DMS 273 (cell line): Measurements from ENCODE around the gene CRB2.
"Not testable (repeated sequence)": the region's sequence is repeated elsewhere in the genome, so short reads cannot be mapped to it uniquely, and the experiment has no call there.

Experiments
- DNase-seq: peaks from one replicate; lab custom pipeline; 2025; ENCODE audit not compliant: unreplicated experiment; lab: John Stamatoyannopoulos, UW

CRB2 gene

DNA sequence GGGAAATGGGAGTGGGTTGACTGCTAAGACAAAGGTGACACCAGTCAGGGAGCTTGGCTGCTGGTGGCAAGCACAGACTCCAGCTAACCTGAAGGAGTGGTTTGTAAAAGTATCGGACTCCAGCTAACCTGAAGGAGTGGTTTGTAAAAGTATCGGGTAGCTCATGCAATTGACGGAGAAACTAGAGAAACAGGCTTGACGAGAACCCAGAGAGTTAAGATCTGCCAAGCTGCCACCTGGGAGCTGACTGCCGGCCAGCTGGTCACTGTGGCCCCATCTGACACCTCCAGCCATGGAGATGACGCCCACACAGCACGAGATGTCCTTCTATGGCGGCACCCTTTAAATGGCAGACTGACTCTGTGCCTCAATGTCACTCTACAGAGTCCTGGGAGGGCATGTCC is 28.3 kb upstream of the CRB2 start:
- DNase-seq, result no peak

DNA sequence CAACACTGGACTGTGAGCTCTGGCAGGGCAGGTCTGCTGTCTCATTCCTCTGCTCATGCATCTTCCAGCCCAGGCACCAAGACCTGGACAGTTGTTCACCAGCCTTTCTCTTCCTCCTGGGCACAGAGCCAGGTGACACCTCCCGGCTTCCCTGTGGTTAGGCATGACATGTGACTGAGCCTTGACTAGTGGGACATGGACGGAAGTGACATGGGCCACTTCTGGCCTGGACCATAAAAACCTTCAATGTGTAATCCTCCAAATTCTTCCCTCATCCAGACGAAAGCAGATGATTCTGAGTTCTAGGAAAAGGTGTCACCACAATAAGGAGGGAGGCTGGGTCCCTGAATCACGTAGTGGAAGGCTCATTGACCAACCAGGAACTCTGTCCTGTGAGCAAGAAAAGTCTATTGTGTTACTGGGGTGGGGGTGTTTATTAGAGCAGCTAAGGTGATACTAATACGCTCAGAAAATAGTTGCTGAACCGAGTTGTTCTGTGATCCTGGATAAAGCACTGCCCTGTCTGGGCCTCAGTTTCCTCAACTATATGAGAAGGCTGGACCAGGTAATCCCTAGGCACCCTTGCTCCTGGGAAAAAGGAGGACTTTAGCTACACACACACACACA is 26.6 kb upstream of the CRB2 start:
- DNase-seq, result no peak

DNA sequence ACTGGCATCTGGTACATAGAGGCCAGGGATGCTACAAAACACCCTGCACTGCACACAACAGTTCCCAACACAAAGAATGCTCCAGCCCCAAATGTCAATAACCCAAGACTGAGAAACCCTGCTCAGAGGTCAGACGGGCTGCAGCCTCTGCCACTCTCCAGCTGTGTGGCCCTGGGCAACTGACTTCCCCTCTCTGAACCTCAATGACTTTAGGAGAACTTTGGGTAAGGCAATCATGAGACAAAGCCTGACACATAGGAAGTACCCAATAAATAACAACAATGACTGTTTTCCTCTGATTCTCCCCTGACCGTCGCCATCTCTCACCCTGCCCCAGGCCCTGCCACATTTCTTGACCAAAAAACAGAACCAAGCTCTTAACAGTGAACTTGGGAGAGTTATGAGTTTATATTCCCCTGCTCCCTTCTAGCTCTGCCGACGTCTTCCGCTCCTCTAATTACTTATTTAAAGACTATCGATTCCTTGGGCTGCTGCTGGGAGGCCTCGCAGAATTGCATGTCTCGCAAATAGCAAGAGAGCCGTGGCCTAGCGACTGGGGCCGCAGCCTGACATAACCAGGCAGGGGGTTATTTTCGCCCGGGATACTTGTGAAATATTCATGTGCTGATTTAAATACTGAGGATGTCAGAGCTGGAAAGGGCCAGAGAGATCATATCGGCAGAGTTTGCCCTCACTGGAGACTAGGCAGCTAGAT is 24.5 kb upstream of the CRB2 start:
- no peak for DNase-seq

DNA sequence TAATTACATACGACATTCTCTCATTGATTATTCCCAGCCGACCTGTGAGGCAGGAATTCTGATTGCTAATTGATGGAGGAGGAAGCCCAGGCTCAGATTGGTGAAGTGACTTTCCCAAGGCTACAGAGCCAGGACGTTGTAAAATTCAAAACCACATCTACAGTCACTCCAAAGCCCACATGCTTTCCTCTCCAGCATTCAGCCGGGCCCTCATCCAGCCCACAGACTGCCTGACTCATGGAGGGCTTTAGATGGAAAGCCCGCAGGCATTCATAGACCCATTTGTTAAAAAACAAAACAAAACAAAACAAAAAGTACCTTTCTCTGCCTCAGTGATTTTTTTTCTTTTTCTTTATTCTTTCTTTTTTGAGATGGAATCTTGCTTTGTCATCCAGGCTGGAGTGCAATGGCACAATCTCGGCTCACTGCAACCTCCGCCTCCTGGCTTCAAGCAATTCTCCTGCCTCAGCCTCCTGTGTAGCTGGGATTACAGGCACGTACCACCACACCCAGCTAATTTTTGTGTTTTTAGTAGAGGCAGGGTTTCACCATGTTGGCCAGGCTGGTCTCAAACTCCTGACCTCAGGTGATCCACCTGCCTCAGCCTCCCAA is 22.8 kb upstream of the CRB2 start:
- DNase-seq, result not testable (repeated sequence)

DNA sequence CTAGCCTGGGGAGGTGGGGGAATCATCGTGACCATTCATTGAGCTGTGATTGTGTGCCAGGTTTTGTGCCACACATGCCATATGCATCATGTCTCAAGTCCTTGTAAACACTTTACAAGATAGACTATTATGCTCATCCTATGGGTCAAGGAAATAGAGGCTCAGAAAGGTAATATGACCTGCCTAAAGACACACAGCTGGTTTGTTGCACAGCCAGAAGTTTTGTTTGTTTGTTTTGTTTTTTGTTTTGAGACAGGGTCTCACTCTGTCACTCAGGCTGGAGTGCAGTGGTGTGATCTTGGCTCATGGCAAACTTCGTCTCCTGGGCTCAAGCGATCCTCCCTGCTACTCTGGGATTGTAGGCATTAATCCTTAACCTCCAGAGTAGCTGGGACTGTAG is 21.4 kb upstream of the CRB2 start:
- no peak for DNase-seq

DNA sequence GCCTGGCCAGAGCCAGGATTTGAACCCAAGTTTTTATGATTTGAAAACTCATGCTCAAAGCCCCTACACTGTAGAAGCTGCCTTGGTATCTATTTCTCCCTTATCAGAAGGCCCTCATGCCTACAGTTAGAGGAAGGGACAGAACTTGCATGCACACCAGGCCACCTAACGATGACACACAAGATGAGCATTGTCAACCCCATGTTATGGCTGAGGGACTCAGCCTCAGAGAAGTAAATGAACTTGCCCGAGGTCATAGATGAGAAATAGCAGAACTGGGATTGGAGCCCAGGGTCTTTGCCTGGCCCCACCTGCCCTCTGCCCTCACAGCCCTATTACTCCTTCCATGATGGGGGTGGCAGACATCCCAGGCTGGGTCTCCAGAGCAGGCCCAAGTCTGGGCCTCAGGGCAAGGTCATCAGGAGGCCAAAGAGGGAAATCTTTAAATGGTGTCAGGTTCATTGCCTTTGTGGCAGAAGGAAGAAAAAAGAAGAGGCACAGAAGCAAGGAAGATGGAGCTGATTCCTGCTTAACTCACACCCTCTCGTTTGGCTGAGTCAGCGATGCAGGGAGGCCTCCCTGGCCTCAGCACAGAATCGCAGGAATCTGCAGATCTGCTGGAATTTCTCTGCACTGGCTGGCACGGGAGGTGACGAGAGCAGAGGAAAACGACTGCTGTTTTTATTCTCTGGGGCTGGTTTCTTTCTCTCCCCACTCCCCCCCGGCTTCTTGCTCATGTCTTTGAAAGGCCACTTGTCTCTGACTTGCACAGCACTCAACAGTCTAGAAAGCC is 20.6 kb upstream of the CRB2 start:
- DNase-seq, result peak; percentile 12

DNA sequence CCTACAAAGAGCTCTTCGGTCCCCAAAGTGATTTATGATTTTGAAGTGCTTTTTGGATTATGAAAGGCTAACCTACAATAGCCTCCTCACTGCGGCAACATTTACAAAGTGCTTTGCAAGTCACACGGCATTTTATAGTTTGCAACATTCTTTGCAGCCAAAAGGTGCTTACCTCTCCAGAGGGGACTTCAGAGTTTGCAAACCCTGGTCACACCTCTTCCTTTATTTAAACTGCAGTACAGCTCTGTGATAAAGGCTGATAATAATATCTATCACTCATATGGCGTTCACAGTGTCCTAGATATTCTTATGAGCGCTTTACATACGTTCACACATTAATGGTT is 20.0 kb upstream of the CRB2 start:
- DNase-seq, result no peak

DNA sequence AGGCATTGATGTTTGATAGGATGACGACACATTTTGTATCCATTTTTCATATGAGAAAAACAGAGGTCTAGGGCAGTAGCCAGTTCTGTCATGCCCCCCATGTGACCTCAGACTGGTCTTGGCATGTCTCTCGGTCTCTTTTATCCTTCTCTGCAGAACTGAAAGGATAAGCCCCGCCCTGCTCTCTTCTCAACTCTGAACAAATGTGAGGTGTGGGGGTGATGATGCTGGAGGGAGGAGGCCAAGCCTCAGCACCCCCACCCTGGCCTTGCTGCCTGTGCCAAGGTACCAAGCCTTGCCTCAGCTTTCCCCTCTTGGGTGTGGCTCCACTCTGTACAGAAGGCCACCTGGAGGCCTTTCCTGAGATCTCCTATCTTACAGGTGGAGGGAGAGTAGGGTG is 19.5 kb upstream of the CRB2 start:
- DNase-seq, result no peak

DNA sequence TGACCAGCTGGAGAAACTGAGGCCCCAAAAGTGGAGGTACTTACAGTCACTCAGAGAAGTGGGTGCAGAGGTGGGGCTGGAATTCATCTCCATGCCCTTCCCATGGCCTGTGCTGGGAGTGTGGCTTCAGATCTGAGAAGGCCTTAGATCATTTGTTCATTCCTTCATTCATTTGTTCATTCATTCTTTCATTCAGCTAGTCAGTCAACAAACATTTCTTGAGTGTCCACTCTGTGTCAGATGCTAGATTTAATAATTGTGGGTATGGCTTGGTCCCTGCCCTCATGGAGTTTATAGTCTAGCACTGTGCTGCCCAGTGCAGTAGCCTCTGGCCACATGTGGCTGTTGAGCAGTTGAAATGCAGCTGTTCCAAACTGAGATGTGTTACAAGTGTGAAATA is 19.0 kb upstream of the CRB2 start:
- DNase-seq, result no peak

DNA sequence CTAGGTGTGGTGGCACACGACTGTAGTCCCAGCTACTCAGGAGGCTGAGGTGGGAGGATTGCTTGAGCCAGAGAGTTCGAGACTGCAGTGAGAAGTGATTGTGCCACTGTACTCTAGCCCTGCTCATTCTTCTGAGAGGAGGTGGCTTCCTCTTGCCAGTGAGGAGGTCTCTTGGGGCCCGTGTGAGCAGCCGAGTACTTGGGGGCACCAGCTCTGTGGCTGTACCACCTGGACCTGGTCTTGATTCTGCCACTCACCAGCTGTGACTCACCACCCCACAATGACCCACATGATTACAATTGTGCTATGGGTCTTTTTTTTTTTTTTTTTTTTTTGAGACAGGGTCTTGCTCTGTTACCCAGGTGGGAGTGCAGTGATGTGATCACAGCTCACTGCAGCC is 18.0 kb upstream of the CRB2 start:
- no peak for DNase-seq

DNA sequence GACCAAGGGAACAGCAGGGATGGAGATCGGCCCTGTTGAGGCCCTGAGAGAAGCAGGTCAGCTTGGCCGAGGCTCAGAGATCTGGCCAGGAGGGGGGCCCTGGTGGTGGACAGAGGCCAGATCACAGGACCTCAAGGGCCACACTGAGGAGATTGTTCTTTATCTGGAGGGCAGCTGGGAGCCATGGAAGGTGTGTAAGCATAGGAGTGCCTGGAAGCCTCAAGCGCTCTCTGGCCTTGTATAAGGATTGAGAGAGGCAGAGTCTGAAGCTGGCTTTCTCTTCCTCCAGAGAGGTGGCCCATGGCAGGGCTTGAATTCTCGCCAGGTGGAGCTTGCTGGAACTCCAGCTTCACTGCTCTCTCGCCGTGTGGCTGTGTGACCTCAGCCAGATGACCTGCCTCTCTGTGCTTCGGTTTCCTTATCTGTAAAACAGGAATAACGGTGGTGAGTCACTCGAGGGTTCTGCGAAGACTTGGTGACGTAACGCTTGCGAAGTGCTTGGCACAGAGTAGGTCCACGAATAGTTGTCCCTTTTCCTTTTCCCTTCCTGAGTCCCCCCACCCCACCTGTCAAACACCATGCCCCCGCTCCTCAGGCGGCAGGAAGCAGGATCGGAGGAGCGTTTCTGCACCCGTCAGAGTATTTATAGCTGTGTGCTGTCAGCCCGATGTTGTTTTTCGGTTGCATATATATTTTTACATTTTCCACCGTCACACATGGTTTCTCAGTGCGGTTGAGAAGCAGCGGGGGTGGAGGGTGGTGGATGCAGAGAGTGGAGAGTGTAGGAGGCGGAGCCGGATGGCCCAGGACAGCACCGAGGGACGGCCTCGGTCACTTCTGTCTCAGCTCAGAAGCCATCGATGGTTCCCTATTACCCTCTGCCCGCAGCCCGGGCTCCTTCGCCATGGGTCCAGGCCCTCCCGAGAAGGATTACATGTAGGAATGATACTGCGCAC is 17.0 kb upstream of the CRB2 start:
- DNase-seq, result no peak

DNA sequence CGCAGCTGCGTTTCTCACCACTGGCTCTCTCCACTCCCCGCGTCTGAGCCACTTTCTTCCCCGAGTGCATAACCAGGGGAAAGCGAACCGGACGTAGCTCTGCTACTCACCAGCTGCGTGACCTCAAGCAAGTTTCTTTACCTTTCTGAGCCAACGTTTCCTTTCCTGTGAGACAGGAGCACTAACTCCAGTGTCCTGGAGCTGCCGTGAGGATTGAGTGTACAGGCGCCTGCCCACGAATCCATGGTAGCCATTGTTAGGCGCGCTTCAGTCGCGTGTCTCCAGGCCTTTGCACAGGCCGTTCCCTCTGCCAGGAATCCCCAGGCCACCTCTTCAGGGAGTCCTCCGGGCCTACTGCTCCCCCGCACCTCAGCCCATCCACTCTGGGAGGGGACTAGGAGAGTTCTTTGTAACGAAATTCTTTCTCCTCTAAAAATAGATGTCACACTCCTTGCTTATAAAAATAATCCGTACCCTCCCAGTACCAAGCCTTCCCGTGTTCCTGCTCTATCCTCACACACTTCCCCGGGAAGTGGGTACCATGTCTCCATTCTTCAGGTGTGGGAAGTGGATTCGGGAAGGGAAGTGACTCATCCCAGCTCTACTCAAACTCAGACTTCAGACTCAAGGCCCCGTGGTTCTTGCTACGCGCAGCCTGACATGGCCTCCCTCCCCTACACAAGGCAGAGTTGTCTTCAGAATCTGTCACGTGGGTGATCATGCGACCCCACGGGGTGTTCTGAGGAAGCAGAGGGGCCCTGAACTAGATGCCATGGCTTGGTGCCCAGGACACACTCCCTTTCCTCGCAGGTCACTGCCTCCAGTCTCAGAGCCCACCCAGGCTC is 16.1 kb upstream of the CRB2 start:
- peak; percentile 33 for DNase-seq

DNA sequence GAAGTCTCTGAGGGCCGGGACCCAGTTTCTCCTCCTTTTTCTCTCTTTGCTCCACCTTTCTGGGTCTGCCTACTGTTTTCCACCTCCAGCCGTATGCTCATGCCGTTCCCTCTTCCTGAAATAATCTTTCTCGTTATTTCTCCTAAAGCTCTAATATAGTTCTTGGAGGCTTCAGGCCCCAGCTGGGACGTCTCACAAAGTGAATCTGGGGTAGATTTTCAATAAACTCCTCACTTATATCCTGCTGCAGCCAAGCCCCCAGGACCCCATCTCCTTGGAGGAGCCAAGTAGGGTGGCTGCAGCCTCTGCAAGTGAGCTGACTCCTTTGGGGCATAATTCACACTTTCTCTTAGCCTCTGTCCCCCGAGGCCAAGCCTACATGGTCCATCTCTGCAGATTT is 14.2 kb upstream of the CRB2 start:
- no peak for DNase-seq

DNA sequence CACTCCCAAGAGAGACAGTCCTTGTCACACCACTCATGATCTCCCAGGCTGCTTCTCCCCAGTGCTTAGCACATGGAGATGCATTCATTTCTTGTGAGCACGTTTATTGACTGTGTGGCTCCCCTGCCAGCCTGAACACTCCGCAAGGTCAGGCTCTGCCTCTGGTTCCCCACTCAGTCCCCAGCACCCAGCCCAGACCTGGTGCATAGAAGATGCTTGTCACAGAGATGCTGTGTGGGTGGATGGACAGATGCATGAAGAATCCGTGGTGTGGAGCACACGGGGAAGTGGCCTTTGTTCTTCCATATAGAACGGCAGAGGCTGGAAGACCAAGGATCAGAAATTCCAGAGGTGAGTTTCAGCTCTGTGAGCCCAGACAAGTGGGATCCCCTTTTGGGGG is 13.8 kb upstream of the CRB2 start:
- no peak for DNase-seq

DNA sequence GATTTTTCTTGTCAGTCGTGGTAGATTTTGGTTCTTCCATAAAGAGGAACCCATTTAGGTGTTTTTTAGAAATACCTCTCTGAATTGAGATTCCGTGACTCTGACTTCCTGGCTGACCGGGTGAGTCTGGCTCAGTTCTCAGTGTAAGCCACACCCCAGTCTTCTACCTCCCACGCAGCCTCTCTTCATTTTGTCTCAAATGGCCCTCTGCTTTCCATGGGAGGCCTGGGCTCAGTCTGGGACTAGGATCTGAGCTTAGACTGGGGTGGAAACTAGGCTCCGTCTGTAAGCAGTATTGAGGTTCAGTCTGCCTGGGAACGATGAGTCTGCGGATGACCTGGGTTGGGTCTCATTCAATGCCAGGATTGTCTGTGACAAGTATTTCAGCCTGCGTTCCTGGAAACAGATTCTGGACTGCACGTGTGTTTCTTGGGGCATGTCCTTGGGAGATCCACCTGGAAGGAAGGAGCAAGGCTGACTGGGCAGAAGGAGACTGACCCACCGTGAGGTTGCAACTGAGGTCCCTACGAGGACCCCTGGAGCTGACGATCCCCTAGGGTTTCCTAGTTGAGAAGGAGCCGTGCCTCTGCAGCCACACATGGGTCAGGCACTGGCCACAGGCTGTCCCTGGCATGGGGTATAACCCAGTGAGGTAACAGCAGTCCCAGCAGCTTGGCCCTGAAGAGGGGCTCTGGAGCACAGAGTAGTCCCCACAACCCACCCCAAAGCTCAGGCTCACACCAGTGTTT is 12.4 kb upstream of the CRB2 start:
- no peak for DNase-seq

DNA sequence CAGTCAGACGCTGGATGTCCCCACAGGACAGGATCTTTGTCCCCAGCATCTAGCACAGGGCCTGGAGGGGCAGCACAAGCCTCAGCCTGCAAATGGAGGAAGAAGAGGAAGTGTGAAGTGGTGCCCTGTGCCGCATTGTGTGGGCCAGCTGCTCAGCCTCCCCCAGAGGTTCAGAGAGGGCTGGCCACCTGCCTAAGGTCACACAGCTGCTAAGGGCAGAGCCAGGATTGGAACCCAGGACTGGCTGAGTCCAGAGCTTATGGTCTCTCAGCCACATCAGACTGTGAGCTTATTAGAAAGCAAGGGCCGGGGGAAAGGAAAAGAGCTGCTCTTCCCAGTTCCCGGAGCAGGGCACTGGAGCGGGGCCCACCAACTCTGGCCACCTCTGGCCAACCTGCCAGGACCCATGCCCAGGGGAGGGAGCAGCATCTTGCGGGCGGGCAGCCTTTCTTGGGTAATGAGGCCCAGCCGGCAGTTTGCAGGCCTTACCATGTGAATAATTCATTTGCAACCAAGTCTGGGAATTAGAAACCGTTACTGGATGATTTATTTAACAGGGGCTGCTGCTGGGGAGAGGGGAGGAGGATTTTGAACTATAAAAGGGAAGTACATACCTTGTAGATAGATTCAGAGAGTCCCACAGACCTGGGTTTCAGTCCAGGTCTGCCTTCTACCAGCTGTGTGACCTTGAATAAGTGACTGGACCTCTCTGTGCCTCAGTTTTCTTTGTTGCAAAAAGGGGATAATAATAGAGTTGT is 11.6 kb upstream of the CRB2 start:
- no peak for DNase-seq

DNA sequence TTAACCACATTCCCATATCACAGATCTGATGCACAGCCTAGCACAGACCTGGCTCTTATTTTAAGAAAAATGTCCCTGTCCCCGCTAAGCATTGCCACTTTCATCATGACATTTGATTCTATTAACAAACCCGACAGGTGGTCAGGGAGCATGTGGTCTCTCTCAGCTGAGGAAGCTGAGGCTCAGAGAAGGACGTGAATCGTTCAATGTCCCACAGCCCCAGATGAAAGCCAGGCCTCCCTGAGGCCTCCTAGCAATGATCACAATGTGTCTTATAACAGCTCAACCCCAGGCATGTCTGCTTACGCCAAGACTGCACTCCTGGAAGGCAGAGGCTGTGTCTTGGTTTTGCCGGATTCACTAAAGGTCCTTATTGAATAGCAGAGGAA is 10.4 kb upstream of the CRB2 start:
- DNase-seq, result peak; percentile 53

DNA sequence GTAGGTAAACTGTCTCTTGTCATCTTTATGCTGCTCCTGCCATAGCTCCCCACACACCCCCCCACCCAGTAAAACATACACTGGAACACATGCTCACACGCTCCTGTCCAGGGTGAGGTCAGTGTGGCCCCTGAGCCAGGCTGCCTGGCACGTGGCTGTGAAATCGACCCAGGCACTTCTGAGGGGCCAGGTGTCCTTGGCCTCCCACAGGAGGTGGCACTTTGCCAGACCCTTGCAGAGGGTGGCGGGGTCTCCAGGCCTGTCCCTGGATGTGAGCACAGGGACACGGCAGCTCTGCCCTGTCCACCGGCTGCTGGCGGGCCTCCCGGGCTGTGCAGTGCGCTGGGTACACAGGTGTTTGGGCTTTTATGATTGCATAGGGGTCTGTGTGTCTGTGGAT is 10.0 kb upstream of the CRB2 start:
- DNase-seq, result peak; percentile 27

DNA sequence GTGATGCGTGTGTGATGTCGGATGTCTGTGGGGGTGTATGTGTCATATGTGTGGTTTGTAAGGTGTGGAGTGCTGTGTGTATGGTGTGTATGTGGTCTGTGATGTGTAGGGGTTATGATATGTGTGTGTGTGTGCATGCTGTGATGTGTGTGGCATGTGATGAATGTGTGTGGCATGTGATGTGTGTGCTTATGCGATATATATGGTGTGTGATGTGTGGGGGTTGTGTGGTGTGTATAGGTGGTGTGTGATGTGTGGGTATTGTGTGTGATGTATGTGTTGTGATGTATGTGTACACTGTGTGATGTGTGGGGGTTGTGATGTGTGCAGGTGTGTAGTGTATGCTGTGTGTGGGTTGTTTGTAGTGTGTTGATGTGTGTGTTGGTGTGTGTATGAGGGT is 9.2 kb upstream of the CRB2 start:
- no peak for DNase-seq
